ENCODE results near the gene FMNL3. TPM values are rescaled to one million over a fixed set of nuclear protein-coding genes. Genes with fewer than 3 reads are reported as not detected.

Gene FMNL3
- total RNA-seq, 1 experiment from 2014 or later = 39.2 TPM

DNA sequence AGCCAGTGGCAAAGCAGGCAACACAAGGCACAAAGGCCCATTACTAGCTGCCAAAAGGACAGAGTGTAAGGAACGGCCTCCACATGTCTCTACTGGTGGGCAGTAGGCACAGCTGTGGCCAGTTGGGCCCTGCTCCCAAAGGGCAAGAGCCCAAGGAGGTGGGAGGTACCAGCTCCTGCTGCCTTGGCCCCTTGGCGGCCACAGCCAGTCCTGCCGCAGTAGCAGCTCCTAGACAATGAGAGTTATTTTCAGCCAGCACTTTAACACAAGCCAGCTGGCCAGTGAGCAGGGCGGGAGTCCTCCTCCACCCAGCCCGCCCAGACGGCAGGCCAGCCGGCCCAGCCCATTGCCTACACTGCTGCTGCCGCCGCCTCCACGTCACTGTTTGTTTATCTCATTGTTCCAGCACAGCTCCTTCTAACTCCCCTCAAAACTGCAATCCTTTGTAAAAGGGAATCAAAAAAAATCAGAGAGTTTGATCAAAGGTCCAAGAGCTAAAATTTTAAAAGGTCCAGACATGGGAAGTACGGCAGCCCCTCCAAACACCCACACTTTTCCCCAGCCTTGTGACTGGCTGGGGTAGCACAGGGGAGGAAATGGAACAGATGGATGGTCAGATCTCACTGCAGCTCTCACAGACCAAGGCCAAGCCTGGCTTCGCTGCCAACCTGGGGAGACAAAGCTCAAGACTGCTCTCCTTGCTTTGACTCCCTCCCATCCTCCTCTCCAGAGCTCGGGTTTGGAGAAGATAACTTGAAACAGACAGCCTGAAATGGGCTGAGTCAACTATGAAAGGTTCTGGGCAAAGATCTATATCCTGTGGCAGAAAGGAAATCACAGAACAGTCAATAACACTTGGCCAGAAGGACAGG is 33.5 kb downstream of the FMNL3 start:
- H3K4me3 ChIP-seq = peak overlapping the region; percentile 38
- H3K4me1 ChIP-seq = peaks cover 29% of the 10 kb centered on the region
- H3K9me3 ChIP-seq (replicated peaks) = no peaks in the 10 kb centered on the region
- no peaks in the 10 kb centered on the region for H3K36me3 ChIP-seq
- DNase-seq = peak; percentile 93 to 94
- peak overlapping the region; percentile 74 for H3K27ac ChIP-seq
- H3K27me3 ChIP-seq = no peaks in the 10 kb centered on the region

DNA sequence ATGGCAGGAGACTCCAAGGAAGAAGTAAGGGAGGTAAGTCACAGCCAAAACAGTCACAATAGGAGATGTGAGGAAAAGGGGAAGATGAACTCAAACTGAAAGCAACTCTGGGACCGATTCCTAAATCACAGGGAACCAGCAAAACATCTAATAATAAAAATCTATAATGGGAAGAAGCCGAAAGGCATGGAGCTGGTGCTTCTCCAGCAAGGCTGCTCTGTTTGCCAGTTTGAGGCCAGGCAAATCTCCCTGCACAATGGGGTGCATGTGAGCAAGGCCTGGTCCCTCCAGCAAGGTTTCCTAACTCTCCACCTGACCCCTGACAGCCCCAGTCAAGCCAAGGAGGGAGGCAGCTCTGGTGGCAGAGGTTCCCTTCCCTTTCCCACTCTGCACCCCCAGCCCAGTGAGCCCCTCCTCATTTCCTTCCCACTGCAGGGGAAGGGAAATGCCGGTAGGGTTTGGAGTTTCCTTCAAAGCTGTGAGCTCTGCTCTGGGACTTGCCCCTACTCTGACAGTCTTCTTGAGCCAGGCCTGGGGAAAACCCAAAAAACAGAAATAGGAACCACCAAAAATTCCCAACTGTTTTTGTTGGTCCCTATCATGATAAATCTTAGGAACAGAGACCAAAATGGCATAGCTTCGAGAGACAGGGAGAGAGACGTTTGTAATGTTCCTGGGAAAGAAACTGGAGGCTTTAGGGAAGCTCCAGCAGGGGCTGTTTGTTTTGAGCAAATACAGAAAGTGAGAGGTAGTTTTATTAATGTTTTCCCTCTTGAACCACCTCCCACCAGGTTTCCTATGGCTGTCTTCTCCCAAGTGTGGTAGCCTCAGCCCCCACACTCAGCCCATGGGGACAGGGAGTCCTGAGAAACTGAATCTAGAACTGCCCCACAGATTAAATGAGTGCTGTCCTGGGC is 34.6 kb downstream of the FMNL3 start:
- H3K9me3 ChIP-seq (replicated peaks) = no peaks in the 10 kb centered on the region

DNA sequence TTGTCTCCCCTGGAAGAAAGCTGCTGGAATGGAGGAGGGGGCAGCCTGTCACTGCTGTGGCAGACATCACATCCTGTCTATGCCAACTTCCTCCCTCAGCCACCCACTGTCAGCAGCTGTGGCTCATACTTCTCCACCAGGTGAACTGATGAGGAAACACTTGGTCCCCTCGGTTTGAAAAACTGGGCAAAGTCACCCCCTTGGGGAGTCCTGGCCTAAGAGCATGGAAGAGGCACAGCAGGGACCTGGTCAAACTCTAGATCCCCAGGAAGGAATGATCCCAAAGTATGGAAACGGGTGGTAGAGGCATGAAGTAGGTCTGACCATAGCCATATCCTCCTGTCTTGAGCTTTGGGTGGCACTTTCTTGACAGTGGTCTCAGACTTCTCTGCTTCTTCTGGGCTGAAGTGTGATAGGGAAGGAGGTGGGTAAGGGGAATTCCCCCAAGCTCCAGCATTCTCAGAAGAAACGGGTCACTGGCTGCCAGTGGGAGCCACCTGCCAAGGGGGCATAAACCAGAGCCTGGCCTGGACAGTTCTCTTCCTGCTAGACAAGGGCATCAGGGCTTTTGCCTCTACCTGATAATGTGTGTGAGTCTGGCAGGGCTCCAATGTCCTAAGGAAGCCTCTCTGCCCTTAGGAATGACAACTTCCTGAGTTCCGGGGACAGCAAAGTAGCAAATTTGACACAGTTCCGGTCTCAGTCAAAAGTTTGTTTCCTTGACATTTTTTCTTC is 36.0 kb downstream of the FMNL3 start:
- H3K27ac ChIP-seq = no peak overlapping the region

More for the DNA sequence above, 34.6 kb downstream of the FMNL3 start:
- DNase-seq = no peak
- no peaks in the 10 kb centered on the region for H3K27me3 ChIP-seq
- H3K4me3 ChIP-seq = no peak overlapping the region
- no peaks in the 10 kb centered on the region for H3K36me3 ChIP-seq
- H3K27ac ChIP-seq = peak overlapping the region; percentile 74
- peaks cover 29% of the 10 kb centered on the region for H3K4me1 ChIP-seq

DNA sequence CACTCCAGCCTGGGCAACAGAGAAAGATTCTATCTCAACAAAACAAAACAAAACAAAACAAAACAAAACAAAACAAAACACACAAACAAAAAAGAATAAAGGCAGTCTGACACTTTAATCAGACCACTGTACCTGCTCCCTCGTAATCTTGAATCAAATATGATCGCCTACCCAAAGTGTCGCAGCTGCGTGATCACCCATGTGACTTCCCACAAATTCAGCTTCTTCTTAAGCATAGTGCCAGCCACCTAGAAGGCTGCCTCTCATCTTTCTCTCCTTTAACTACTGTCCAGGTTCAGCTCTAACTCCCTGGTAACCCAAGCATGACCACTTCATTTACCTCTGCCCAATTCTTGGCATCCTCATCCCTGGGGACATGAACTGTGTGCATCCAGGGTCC is 37.4 kb downstream of the FMNL3 start:
- H3K27ac ChIP-seq = no peak overlapping the region
- DNase-seq = no peak
- H3K4me3 ChIP-seq = no peak overlapping the region
- H3K36me3 ChIP-seq = no peaks in the 10 kb centered on the region
- no peaks in the 10 kb centered on the region for H3K9me3 ChIP-seq (replicated peaks)
- H3K4me1 ChIP-seq = peaks cover 32% of the 10 kb centered on the region
- no peaks in the 10 kb centered on the region for H3K27me3 ChIP-seq

More for the DNA sequence above, 36.0 kb downstream of the FMNL3 start:
- Histone ChIP-seq H3K4me1 (peaks cover 29% of the 10 kb centered on the region), H3K36me3 (no peaks in the 10 kb centered on the region), H3K27me3 (no peaks in the 10 kb centered on the region), H3K4me3 (no peak overlapping the region), H3K9me3 (replicated peaks) (no peaks in the 10 kb centered on the region)
- DNase-seq = no peak

DNA sequence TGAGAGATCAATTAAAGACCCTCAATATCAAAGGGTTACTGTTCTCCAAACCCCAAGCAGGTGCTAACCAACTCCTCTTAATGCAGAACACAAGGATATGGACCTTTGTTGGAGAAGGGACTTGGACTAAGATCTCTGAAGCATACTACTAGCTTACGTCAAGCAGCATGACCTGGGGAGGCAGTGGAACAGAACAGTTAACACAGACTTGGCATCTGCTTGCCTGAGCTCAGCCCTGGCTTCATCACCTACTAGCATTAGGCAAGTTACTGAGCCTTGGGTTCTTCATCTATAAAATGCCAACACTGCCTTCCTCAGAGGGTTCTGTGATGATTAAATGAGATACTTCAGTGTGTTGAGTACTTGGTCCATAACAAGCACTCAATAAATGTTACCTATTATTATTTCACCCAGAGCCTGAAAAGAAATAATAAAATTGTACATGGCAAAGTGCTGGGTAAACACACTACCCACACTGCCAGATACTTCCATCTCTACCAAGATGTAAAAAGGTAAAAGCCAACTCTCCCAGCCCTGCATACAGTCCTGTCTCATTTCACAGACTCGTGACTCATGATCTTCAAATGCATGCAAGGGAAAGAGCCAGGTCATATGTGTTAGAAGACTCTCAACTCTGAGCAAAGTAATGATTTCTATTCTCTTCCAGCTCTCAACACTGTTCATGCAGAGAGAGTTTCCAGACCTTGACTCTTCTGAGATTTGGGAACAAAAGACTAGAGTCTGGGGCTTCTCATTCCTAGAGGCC is 39.7 kb downstream of the FMNL3 start:
- Histone ChIP-seq H3K27ac (no peak overlapping the region), H3K4me1 (peaks cover 36% of the 10 kb centered on the region), H3K27me3 (no peaks in the 10 kb centered on the region), H3K36me3 (no peaks in the 10 kb centered on the region), H3K9me3 (replicated peaks) (no peaks in the 10 kb centered on the region), H3K4me3 (no peak overlapping the region)
- no peak for DNase-seq

DNA sequence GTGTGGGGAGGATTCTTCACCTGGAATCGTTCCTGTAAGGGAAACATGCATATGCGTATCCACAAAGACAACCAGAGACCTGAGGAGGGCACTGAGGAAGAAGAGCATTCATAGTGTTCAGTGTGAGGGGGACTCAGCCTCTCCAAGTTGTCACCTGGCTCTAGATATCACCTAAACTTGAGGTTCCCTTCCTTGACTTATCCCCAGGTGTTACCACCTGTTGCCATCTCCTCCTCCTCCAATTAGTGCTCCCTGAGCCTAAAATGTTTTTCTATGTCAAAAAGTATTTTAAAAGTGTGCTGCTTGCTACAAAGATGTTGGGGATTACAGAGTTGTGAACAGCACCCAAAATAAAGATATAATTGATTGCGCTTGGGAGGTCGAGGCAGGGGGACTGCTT is 41.0 kb downstream of the FMNL3 start:
- no peaks in the 10 kb centered on the region for H3K27me3 ChIP-seq

DNA sequence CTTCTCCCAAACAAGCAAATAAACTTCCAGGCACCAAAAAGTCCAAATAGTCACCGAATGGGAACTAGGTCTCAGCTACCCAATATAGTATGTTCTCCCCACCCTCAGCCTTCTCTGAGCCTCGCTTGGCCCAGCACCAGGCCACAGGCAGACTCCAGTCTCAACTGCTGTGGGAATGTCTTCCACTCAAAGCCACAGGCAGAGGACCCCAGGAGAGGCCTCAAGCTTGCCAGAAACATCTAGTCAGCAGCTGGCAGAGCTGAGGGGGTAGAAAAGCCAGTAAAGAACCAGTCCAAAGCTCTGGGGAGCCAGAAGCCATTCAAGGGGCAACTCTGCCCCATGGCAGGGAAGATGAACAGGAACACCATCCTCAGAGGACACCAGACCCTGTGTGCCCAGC is 41.8 kb downstream of the FMNL3 start:
- no peak overlapping the region for H3K27ac ChIP-seq
- no peaks in the 10 kb centered on the region for H3K9me3 ChIP-seq (replicated peaks)
- H3K36me3 ChIP-seq = peaks cover 7% of the 10 kb centered on the region
- no peak for DNase-seq
- no peaks in the 10 kb centered on the region for H3K27me3 ChIP-seq
- H3K4me1 ChIP-seq = peaks cover 29% of the 10 kb centered on the region
- no peak overlapping the region for H3K4me3 ChIP-seq

More for the DNA sequence above, 41.0 kb downstream of the FMNL3 start:
- no peak for DNase-seq
- H3K9me3 ChIP-seq (replicated peaks) = no peaks in the 10 kb centered on the region
- no peak overlapping the region for H3K4me3 ChIP-seq
- H3K27ac ChIP-seq = no peak overlapping the region
- H3K4me1 ChIP-seq = peaks cover 29% of the 10 kb centered on the region
- 0 out of 2 replicates have a peak, but pooled peaks cover 5% of the 10 kb centered on the region for H3K36me3 ChIP-seq

DNA sequence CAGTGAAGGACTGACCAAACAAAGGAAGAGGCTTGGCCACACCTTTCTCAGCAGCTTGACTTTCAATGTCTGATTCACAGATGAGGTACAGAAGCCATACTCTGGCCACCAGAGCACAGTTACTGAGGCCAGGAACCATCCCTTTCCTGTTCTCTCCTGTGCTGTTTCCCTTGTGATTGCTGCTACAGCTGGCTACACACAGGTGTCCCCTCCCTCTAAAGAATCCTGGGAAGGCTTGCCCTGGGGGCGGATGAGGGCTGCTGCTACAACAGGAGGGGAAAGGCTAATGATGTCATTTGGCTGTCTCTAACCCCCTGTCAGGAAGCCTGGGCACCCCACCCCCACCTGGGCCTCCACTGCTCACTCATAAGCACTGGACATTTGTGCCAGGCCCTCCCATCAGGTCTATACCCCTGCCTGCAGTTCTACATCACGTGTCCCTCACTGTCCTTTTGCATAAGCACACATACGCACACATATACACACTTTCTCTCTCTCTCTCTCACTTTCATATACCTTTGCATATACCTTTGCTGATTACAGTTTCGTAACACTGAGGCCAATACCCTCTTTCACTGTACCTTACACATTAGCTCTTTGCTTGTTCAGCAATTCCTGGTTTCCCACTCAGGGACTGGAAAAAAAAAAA is 42.5 kb downstream of the FMNL3 start:
- no peak overlapping the region; the same call in 1 of the 2 replicates for H3K27ac ChIP-seq
- no peak overlapping the region for H3K4me3 ChIP-seq
- peaks cover 13% of the 10 kb centered on the region for H3K36me3 ChIP-seq
- H3K27me3 ChIP-seq = no peaks in the 10 kb centered on the region
- H3K9me3 ChIP-seq (replicated peaks) = no peaks in the 10 kb centered on the region
- H3K4me1 ChIP-seq = peaks cover 29% of the 10 kb centered on the region
- DNase-seq = peak; percentile 68 to 69

DNA sequence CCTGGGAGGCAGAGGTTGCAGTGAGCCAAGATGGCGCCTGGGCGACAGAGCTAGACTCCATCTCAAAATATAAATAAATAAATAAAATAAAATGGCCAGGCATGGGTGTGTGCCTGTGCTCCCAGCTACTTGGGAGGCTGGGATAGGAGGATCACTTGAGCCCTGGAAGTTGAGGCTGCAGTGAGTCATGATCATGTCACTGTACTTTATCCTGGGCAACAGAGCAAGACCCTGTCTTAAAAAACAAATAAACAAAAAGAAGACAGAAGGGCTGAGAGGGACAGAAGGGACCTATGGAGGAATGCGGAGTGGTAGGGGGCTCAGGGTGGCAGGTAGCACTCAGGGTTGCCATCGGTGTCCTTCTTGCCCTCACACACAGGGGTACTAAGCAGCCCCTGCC is 43.0 kb downstream of the FMNL3 start:
- Histone ChIP-seq H3K27ac (peak overlapping the region; percentile 77; the same call in 1 of the 2 replicates), H3K9me3 (replicated peaks) (no peaks in the 10 kb centered on the region), H3K4me1 (peaks cover 29% of the 10 kb centered on the region), H3K36me3 (peaks cover 17% of the 10 kb centered on the region), H3K4me3 (no peak overlapping the region), H3K27me3 (no peaks in the 10 kb centered on the region)
- DNase-seq = no peak

DNA sequence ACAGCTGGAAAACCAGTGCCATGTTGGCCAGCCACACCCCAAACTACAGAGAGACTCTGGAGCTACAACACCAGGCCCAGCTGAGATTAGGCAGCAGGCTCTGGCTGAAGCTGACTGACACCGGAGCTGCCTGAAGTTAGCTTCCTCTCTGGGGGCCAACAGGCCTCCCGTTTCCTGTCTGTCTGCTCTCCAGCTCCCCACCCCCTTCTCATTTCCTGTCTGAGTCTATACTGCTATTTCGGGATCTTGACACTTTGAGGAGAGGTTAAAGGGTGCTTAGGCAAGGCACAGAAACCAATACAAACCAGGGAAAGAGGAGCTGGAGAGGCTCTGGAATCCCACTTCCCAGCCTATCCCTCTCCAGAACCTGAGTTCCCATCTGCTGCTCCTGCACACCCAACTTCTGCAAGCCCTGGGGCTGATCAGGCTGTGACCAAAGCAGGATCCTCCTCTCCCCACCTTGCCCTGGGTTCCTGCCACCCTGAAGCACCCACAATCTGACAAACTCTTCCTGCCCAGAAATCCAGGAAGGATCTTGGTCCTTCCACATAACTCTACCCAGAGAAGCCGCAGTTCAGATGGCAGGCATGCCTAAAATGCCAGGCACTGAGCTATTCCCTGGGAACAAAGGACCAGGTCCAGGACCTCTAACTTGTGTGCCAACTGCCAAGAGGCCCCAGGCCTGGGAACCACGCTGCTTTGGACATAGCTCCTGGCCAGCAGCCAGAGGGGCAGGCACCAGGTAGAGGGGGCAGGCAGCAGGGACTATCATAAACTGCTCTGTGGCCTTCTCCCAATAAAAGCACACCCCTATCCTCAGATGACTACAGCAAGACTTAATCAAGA is 44.0 kb downstream of the FMNL3 start:
- H3K27ac ChIP-seq = peak overlapping the region; percentile 77
- no peak overlapping the region for H3K4me3 ChIP-seq
- H3K36me3 ChIP-seq = peaks cover 17% of the 10 kb centered on the region
- peak; percentile 90 to 92 for DNase-seq
- peaks cover 29% of the 10 kb centered on the region for H3K4me1 ChIP-seq
- H3K27me3 ChIP-seq = no peaks in the 10 kb centered on the region
- no peaks in the 10 kb centered on the region for H3K9me3 ChIP-seq (replicated peaks)

DNA sequence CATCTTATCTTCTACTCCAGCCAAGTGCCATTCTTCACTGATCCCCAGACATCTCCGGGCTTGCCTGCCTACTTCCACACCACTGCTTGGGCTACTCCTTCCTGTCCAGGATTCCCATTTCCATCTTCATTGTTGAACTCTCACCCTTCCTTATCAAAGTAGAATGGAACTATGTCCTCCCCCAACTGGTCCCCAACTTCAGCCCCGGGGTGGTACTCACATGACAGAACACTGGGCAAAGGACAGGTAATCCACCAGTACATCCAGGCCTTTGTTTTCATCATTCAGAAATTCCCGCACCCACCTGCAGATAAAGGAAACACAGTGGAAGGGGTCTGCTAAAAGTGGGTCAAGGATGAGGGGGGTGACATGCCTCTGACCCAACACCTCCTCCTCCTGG is 45.5 kb downstream of the FMNL3 start:
- H3K27ac ChIP-seq = no peak overlapping the region
- peaks cover 29% of the 10 kb centered on the region for H3K4me1 ChIP-seq
- no peak overlapping the region for H3K4me3 ChIP-seq
- no peaks in the 10 kb centered on the region for H3K27me3 ChIP-seq
- no peaks in the 10 kb centered on the region for H3K9me3 ChIP-seq (replicated peaks)
- H3K36me3 ChIP-seq = peaks cover 28% of the 10 kb centered on the region
- no peak for DNase-seq

DNA sequence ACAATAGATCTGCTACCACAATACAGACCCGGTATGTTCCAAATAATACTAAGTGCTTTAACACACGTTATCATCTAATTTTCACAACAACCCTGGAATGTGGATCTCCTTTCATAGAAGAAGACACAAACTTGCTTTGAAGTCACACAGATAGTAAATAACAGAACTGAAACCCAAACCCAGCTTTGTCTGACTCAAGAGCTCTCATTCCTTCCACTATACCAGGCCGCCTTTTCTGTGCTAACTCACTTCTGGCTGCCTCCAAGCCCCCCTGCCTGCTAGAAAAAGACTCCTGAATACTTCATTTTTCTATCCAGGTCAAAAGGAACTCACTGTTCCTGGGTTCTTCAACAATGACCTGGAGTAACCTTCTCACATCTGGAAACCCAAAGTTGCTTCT is 46.0 kb downstream of the FMNL3 start:
- Histone ChIP-seq H3K4me3 (no peak overlapping the region), H3K4me1 (peaks cover 29% of the 10 kb centered on the region), H3K9me3 (replicated peaks) (no peaks in the 10 kb centered on the region), H3K36me3 (peaks cover 34% of the 10 kb centered on the region), H3K27me3 (no peaks in the 10 kb centered on the region), H3K27ac (no peak overlapping the region)
- no peak for DNase-seq

DNA sequence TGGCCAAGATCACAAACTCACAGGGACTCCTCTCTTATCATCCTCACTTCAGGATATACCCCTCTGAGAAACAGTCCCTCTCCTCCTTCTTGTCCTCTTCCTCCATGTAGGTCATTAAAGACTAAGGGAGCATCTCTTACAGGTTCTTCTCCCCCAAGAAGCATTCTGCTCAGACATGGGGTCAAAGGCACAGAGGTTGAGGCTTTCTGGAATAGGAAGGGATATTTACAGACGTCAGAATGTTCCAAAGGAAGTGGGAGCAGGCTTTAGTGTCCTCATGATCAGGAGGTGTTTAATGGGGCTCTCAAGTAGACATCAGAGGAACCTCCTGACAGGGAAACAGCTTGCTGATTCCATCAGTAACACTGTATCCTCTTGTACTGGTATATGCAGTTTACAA is 47.5 kb downstream of the FMNL3 start:
- H3K27ac ChIP-seq = no peak overlapping the region
- no peak for DNase-seq
- H3K4me3 ChIP-seq = no peak overlapping the region
- H3K36me3 ChIP-seq = peaks cover 44% of the 10 kb centered on the region
- no peaks in the 10 kb centered on the region for H3K27me3 ChIP-seq
- H3K4me1 ChIP-seq = peaks cover 26% of the 10 kb centered on the region
- no peaks in the 10 kb centered on the region for H3K9me3 ChIP-seq (replicated peaks)

Measured in SJCRH30 (cell line).